Fibroblast of villous mesenchyme (primary cell): ENCODE measurements around the gene TMEM37. TPM values are rescaled to one million over a fixed set of nuclear protein-coding genes. Genes with fewer than 3 reads are reported as not detected.

ENCODE experiments used
- DNase-seq: peaks from one replicate; pipeline ENCODE4 v3.0.0-alpha.2; 2010; ENCODE audit warnings: low read depth
- H3K4me3 ChIP-seq: 2 replicates; pipeline ENCODE4 v1.5.1; 2011; ENCODE audit warnings: low read depth, mild to moderate bottlenecking, low read length
- total RNA-seq: library from RNA; depleted of rRNA; stranded (reverse); fragments of >200 nt; gene quantifications from 2 replicates; pipeline ENCODE4 v1.2.3, GENCODE V29; 2012
- TF ChIP-seq, protein P1 (sequence below): IDR thresholded peaks from 2 replicates; pipeline ENCODE4 v1.5.1; 2012; ENCODE audit warnings: low read depth, mild to moderate bottlenecking, low read length; ENCODE audit not compliant: insufficient read depth

TMEM37 gene
- total RNA-seq, 1 donor = 1.3 TPM

GRCh38 chr2:119465687-119466086, 34.0 kb downstream of the TMEM37 start:
- no peak overlapping the region for H3K4me3 ChIP-seq
- TF ChIP-seq, protein P1, sequence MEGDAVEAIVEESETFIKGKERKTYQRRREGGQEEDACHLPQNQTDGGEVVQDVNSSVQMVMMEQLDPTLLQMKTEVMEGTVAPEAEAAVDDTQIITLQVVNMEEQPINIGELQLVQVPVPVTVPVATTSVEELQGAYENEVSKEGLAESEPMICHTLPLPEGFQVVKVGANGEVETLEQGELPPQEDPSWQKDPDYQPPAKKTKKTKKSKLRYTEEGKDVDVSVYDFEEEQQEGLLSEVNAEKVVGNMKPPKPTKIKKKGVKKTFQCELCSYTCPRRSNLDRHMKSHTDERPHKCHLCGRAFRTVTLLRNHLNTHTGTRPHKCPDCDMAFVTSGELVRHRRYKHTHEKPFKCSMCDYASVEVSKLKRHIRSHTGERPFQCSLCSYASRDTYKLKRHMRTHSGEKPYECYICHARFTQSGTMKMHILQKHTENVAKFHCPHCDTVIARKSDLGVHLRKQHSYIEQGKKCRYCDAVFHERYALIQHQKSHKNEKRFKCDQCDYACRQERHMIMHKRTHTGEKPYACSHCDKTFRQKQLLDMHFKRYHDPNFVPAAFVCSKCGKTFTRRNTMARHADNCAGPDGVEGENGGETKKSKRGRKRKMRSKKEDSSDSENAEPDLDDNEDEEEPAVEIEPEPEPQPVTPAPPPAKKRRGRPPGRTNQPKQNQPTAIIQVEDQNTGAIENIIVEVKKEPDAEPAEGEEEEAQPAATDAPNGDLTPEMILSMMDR = no peak

DNA sequence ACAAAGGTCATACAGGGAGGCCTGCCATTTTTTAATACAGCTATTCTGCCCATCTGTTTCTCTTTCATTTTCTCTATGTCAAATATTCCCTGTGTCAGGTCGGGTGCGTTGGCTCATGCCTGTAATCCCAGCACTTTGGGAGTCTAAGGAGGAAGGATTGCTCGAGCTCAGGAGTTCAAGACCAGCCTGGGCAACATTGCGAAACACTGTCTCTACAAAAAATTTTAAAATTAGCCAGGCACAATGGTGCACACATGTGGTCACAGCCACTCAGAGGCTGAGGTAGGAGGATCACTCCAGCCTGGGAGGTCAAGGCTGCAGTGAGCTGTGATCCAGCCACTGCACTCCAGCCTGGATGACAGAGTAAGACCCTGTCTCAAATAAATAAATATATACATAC, 34.7 kb downstream of the TMEM37 start:
- DNase-seq = no peak
- no peak overlapping the region for H3K4me3 ChIP-seq
- TF ChIP-seq, protein P1 = no peak

More at GRCh38 chr2:119465687-119466086, 34.0 kb downstream of the TMEM37 start:
- no peak for DNase-seq

GRCh38 chr2:119468154-119468955, 36.7 kb downstream of the TMEM37 start:
- TF ChIP-seq, protein P1 = no peak
- no peak for DNase-seq
- H3K4me3 ChIP-seq = no peak overlapping the region

GRCh38 chr2:119469131-119469530, 37.5 kb downstream of the TMEM37 start:
- TF ChIP-seq, protein P1 = no peak
- H3K4me3 ChIP-seq = no peak overlapping the region
- DNase-seq = no peak

DNA sequence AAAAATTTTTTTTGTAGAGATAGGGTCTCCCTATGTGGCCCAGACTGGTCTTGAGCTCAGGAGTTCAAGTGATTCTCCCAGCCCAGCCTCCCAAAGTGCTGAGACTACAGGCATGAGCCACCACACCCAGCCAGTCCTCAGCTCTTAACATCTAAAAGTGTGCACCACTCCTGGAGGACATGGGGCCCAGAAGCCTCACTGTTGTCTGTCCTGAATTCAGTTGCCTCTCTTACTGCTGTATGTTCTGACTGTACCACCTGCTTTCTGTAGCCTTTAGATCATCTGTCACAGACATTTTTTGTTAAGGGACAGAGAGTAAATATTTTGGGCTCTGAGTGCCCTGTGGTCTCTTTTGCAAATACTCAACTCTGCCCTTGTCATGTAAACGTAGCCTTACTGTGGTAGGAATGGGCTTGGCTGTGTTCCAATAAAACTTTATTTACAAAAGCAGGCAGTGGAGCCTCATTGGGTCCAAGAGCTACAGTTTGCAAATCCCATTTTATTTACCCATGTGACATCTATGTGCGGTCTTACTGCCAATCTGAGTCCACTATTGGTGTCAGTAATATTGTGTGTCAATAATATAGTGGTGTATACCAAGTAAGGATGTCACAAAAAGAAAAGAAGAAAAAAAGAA, 38.1 kb downstream of the TMEM37 start:
- TF ChIP-seq, protein P1 = no peak
- no peak for DNase-seq
- no peak overlapping the region for H3K4me3 ChIP-seq

DNA sequence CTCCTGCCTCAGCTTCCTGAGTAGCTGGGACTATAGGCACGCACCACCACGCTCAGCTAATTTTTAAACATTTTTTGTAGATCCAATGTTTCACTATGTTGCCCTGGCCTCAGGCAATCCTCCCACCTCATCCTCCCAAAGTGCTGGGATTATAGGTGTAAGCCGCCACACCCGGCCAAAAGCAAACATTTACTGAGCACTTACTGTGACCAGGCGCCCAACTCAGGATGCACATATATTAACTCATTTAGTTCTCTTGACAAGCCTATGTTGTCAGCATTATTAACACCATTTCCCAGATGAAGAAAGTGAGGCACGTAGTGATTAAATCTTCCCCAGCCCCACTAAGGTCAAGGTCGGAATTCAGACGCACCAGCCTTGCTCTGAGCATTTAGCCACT, 41.1 kb downstream of the TMEM37 start:
- TF ChIP-seq, protein P1 = no peak
- no peak for DNase-seq
- no peak overlapping the region for H3K4me3 ChIP-seq
